Measurements from ENCODE around the gene NELL1. TPM values are rescaled to one million over a fixed set of nuclear protein-coding genes. Genes with fewer than 3 reads are reported as not detected.

The NELL1 gene
- total RNA-seq, 2 experiments from 2014 or later, result not detected

GRCh38 chr11:21546703-21547102, 877.3 kb downstream of the NELL1 start:
- Histone ChIP-seq H3K36me3 (ENCODE audit: insufficient read depth, low read length) (no peaks in the 10 kb centered on the region), H3K27me3 (ENCODE audit: control insufficient read depth in 1 of 2, insufficient read depth in 2 of 2, low read length in 2 of 2) (no peaks in the 10 kb centered on the region), H3K9me3 (ENCODE audit: control insufficient read depth in 1 of 2, insufficient read depth in 1 of 2, low read length in 2 of 2) (no peaks in the 10 kb centered on the region), H3K4me3 (ENCODE audit: low read length) (no peak overlapping the region), H3K27ac (ENCODE audit: low read depth in 1 of 2, low read length in 2 of 2) (no peak overlapping the region), H3K4me1 (ENCODE audit: insufficient read depth, low read length) (no peaks in the 10 kb centered on the region)
- Mint-ChIP-seq H3K27ac (no peak overlapping the region), H3K36me3 (ENCODE audit: low read depth) (no peaks in the 10 kb centered on the region), H3K9me3 (peaks cover 11% of the 10 kb centered on the region), H3K4me1 (ENCODE audit: low read depth) (no peaks in the 10 kb centered on the region), H3K27me3 (no peaks in the 10 kb centered on the region), H3K4me3 (no peak overlapping the region)
- ChIA-PET POLR2A (no interaction called here), CTCF (no interaction called here)
- no peak for ATAC-seq (ENCODE audit: poor library complexity)
- no peak for DNase-seq
- TF ChIP-seq CTCF (IDR thresholded peaks at IDR 0.05), result no peak
- intact Hi-C loops (cut with DNase I, micrococcal nuclease), result no loop called here

- no peak for TF ChIP-seq CTCF (IDR thresholded peaks at IDR 0.05)
- POLR2A ChIA-PET, result no interaction called here
Observed at GRCh38 chr11:21552911-21553310, 883.5 kb downstream of the NELL1 start.

GRCh38 chr11:21553795-21554194, 884.4 kb downstream of the NELL1 start:
- DNase-seq (no peak), ATAC-seq (ENCODE audit: poor library complexity) (no peak)
- Mint-ChIP-seq H3K4me1 (ENCODE audit: low read depth) (no peaks in the 10 kb centered on the region), H3K27me3 (no peaks in the 10 kb centered on the region), H3K36me3 (ENCODE audit: low read depth) (no peaks in the 10 kb centered on the region), H3K4me3 (no peak overlapping the region), H3K9me3 (peaks cover 3% of the 10 kb centered on the region), H3K27ac (no peak overlapping the region)
- H3K9me3 ChIP-seq (ENCODE audit: control insufficient read depth in 1 of 2, insufficient read depth in 1 of 2, low read length in 2 of 2), result no peaks in the 10 kb centered on the region
- ChIA-PET CTCF (no interaction called here), POLR2A (no interaction called here)
- no peak overlapping the region for H3K4me3 ChIP-seq (ENCODE audit: low read length)
- no peaks in the 10 kb centered on the region for H3K4me1 ChIP-seq (ENCODE audit: insufficient read depth, low read length)
- intact Hi-C loops (cut with DNase I, micrococcal nuclease), result no loop called here
- H3K27me3 ChIP-seq (ENCODE audit: control insufficient read depth in 1 of 2, insufficient read depth in 2 of 2, low read length in 2 of 2), result no peaks in the 10 kb centered on the region
- H3K36me3 ChIP-seq (ENCODE audit: insufficient read depth, low read length), result no peaks in the 10 kb centered on the region
- H3K27ac ChIP-seq (ENCODE audit: low read depth in 1 of 2, low read length in 2 of 2), result no peak overlapping the region
- TF ChIP-seq CTCF (IDR thresholded peaks at IDR 0.05), result no peak

More at GRCh38 chr11:21552911-21553310, 883.5 kb downstream of the NELL1 start:
- no peak overlapping the region for H3K27ac ChIP-seq (ENCODE audit: low read depth in 1 of 2, low read length in 2 of 2)
- intact Hi-C loops (cut with DNase I, micrococcal nuclease), result no loop called here
- Mint-ChIP-seq H3K27me3 (no peaks in the 10 kb centered on the region), H3K4me3 (no peak overlapping the region), H3K36me3 (ENCODE audit: low read depth) (no peaks in the 10 kb centered on the region), H3K4me1 (ENCODE audit: low read depth) (no peaks in the 10 kb centered on the region), H3K27ac (no peak overlapping the region), H3K9me3 (peaks cover 4% of the 10 kb centered on the region)
- no peaks in the 10 kb centered on the region for H3K9me3 ChIP-seq (ENCODE audit: control insufficient read depth in 1 of 2, insufficient read depth in 1 of 2, low read length in 2 of 2)
- no peak for ATAC-seq (ENCODE audit: poor library complexity)
- DNase-seq, result no peak
- no peaks in the 10 kb centered on the region for H3K4me1 ChIP-seq (ENCODE audit: insufficient read depth, low read length)
- H3K36me3 ChIP-seq (ENCODE audit: insufficient read depth, low read length), result no peaks in the 10 kb centered on the region
- H3K27me3 ChIP-seq (ENCODE audit: control insufficient read depth in 1 of 2, insufficient read depth in 2 of 2, low read length in 2 of 2), result no peaks in the 10 kb centered on the region
- CTCF ChIA-PET, result no interaction called here
- no peak overlapping the region for H3K4me3 ChIP-seq (ENCODE audit: low read length)
